ENCODE data around the gene FGFR2. TPM values are rescaled to one million over a fixed set of nuclear protein-coding genes. Genes with fewer than 3 reads are reported as not detected.

Gene FGFR2
- polyA plus RNA-seq, 1 of the 3 experiments (the other 2 are of a cell fraction) = 0.02 TPM

DNA sequence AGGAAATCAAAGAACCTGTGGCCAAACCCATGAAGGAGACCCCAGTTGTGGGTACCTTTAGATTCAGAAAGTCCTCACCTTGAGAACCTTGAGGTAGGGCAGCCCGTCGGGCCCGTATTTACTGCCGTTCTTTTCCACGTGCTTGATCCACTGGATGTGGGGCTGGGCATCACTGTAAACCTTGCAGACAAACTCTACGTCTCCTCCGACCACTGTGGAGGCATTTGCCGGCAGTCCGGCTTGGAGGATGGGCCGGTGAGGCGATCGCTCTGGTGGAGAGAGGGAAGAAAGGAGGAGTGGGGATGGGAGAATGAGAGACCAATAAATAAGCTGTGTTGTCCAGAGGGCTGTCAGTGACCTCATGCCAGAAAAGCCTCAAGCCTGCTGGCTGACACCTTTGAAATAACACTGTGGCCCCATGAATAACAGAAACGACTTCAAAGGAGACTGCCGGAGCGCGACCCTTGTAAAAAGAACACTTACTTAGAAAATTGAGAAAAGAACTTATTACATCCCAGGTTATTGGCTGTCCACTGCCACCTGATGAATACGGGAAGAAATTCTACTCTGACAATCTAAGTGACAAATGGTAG lies 78.2 kb downstream of the FGFR2 start:
- Histone ChIP-seq H3F3A (replicated peaks; ENCODE audit: insufficient read depth) (no peaks in the 10 kb centered on the region), H3K9me3 (no peaks in the 10 kb centered on the region), H3K9me2 (no peaks in the 10 kb centered on the region), H2AFZ (ENCODE audit: low read depth) (no peak overlapping the region), H3K4me3 (ENCODE audit: low read depth in 2 of 2, low read length in 1 of 2) (no peak overlapping the region), H3K4me1 (ENCODE audit: control insufficient read depth in 1 of 2, insufficient read depth in 2 of 2, low read depth in 1 of 2, low read length in 1 of 2) (no peaks in the 10 kb centered on the region), H3K36me3 (replicated peaks in 1 of 2; ENCODE audit: control insufficient read depth in 1 of 2, insufficient read depth in 2 of 2, low read length in 1 of 2) (no peaks in the 10 kb centered on the region), H3K79me2 (ENCODE audit: insufficient read depth) (no peaks in the 10 kb centered on the region), H3K9ac (no peak overlapping the region), H3K27ac (ENCODE audit: low read depth in 2 of 2, low read length in 1 of 2) (no peak overlapping the region), H3K27me3 (ENCODE audit: insufficient read depth) (no peaks in the 10 kb centered on the region), H3K4me2 (no peak overlapping the region), H4K20me1 (ENCODE audit: insufficient read depth) (no peaks in the 10 kb centered on the region)
- no peak for DNase-seq
- POLR2A ChIA-PET = no interaction called here
- CTCF ChIA-PET = interaction anchor here (0.8 to 1.7 kb wide), 3 partner anchors 19 to 73 kb away, joined by 3 read pairs; no protein-coding TSS in a partner anchor
- WGBS (ENCODE audit: low lambda C conversion rate) = 61% methylated on average over 17 of the region's 17 CpGs
- TF ChIP-seq JUND (IDR thresholded peaks at IDR 0.05) (no peak), NRF1 (IDR thresholded peaks at IDR 0.05; ENCODE audit: low read depth, low read length) (no peak), TAF1 (IDR thresholded peaks at IDR 0.05; ENCODE audit: borderline replicate concordance, low read depth, low read length) (no peak)
- TF ChIP-seq, protein P1, sequence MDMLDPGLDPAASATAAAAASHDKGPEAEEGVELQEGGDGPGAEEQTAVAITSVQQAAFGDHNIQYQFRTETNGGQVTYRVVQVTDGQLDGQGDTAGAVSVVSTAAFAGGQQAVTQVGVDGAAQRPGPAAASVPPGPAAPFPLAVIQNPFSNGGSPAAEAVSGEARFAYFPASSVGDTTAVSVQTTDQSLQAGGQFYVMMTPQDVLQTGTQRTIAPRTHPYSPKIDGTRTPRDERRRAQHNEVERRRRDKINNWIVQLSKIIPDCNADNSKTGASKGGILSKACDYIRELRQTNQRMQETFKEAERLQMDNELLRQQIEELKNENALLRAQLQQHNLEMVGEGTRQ (IDR thresholded peaks at IDR 0.05; ENCODE audit: borderline replicate concordance, low read depth, low read length) = no peak

DNA sequence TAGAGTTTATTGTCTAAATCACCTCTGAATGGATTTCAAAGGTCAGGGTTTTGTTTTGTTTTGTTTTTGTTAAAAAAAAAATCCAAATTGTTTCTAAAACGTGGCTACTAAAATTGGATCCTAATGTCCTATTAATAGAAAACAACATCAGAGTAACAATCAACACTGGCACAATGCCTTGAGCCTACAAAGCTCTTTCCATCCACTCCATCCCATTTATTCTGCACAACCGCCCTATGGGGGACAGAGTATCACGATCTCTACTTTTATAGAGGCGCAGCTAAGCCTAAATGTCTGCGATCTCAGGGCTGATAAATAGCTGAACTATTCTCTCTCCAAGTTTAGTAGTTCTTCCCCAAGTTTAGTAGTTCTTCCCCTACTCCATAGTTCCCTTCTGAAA lies 78.8 kb downstream of the FGFR2 start:
- H3K27me3 ChIP-seq (ENCODE audit: insufficient read depth) = no peaks in the 10 kb centered on the region
- H2AFZ ChIP-seq (ENCODE audit: low read depth) = no peak overlapping the region
- H3K4me2 ChIP-seq = no peak overlapping the region
- H3F3A ChIP-seq (replicated peaks; ENCODE audit: insufficient read depth) = no peaks in the 10 kb centered on the region
- no peaks in the 10 kb centered on the region for H4K20me1 ChIP-seq (ENCODE audit: insufficient read depth)
- no peaks in the 10 kb centered on the region for H3K36me3 ChIP-seq (replicated peaks in 1 of 2; ENCODE audit: control insufficient read depth in 1 of 2, insufficient read depth in 2 of 2, low read length in 1 of 2)
- no peak overlapping the region for H3K27ac ChIP-seq (ENCODE audit: low read depth in 2 of 2, low read length in 1 of 2)
- 28% methylated on average over 5 of the region's 5 CpGs for WGBS (ENCODE audit: low lambda C conversion rate)
- ChIA-PET POLR2A (no interaction called here), CTCF (interaction anchor here (0.8 to 1.1 kb wide), 2 partner anchors 38 to 73 kb away, joined by 3 read pairs; no protein-coding TSS in a partner anchor)
- no peaks in the 10 kb centered on the region for H3K79me2 ChIP-seq (ENCODE audit: insufficient read depth)
- H3K4me3 ChIP-seq (ENCODE audit: low read depth in 2 of 2, low read length in 1 of 2) = no peak overlapping the region
- no peaks in the 10 kb centered on the region for H3K9me2 ChIP-seq
- H3K4me1 ChIP-seq (ENCODE audit: control insufficient read depth in 1 of 2, insufficient read depth in 2 of 2, low read depth in 1 of 2, low read length in 1 of 2) = no peaks in the 10 kb centered on the region
- no peak for DNase-seq
- TF ChIP-seq CHD2 (IDR thresholded peaks at IDR 0.05; ENCODE audit: low read length, partially characterized antibody) (no peak), POLR2AphosphoS5 (IDR thresholded peaks at IDR 0.05; ENCODE audit: low read depth, low read length) (no peak), FOXJ3 (CRISPR knock-in tag; IDR thresholded peaks at IDR 0.05) (no peak), EP300 (IDR thresholded peaks at IDR 0.05; ENCODE audit: borderline replicate concordance in 1 of 2, low read depth in 1 of 2, low read length in 1 of 2) (no peak), TAF1 (IDR thresholded peaks at IDR 0.05; ENCODE audit: borderline replicate concordance, low read depth, low read length) (no peak), TEAD4 (IDR thresholded peaks at IDR 0.05; ENCODE audit: borderline replicate concordance, insufficient read depth) (no peak), NFIC (IDR thresholded peaks at IDR 0.05; ENCODE audit: borderline replicate concordance) (no peak), MXI1 (IDR thresholded peaks at IDR 0.05; ENCODE audit: low read depth, low read length) (no peak), EZH2phosphoT487 (IDR thresholded peaks at IDR 0.05; ENCODE audit: borderline replicate concordance, low read depth) (no peak), FOXM1 (IDR thresholded peaks at IDR 0.05; ENCODE audit: low read depth) (no peak), TCF12 (IDR thresholded peaks at IDR 0.05) (no peak)
- TF ChIP-seq, protein P2, sequence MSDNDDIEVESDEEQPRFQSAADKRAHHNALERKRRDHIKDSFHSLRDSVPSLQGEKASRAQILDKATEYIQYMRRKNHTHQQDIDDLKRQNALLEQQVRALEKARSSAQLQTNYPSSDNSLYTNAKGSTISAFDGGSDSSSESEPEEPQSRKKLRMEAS (IDR thresholded peaks at IDR 0.05; ENCODE audit: low read depth) = no peak
- TF ChIP-seq, protein P3, sequence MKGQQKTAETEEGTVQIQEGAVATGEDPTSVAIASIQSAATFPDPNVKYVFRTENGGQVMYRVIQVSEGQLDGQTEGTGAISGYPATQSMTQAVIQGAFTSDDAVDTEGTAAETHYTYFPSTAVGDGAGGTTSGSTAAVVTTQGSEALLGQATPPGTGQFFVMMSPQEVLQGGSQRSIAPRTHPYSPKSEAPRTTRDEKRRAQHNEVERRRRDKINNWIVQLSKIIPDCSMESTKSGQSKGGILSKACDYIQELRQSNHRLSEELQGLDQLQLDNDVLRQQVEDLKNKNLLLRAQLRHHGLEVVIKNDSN (IDR thresholded peaks at IDR 0.05; ENCODE audit: borderline replicate concordance, low read depth) = no peak
- TF ChIP-seq, protein P4, sequence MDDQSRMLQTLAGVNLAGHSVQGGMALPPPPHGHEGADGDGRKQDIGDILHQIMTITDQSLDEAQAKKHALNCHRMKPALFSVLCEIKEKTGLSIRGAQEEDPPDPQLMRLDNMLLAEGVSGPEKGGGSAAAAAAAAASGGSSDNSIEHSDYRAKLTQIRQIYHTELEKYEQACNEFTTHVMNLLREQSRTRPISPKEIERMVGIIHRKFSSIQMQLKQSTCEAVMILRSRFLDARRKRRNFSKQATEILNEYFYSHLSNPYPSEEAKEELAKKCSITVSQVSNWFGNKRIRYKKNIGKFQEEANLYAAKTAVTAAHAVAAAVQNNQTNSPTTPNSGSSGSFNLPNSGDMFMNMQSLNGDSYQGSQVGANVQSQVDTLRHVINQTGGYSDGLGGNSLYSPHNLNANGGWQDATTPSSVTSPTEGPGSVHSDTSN (IDR thresholded peaks at IDR 0.05) = no peak
- no peaks in the 10 kb centered on the region for H3K9me3 ChIP-seq
- H3K9ac ChIP-seq = no peak overlapping the region

All from SK-N-SH (cell line).